Kidney (tissue), 14 donors: ENCODE results near the gene PRKACB. TPM values are rescaled to one million over a fixed set of nuclear protein-coding genes. Genes with fewer than 3 reads are reported as not detected.
"Not testable (repeated sequence)": the region's sequence is repeated elsewhere in the genome, so short reads cannot be mapped to it uniquely, and the experiment has no call there.

ENCODE experiments used
- DNase-seq, 5 donors: peaks; one replicate each; pipeline ENCODE4 v3.0.0-alpha.2; 2013 to 2020
- FAIRE-seq: peaks from 2 replicates; lab custom pipeline; 2012; peaks lifted over from hg19 to GRCh38; lab: Jason Lieb, UNC
- H3K27ac ChIP-seq, 2 donors: one replicate each; pipeline ENCODE4 v1.7.0; 2013; ENCODE audit warnings: low read depth in 2 of 2, low read length in 2 of 2, inconsistent platforms in 1 of 2
- H3K27me3 ChIP-seq: one replicate; pipeline ENCODE4 v1.7.1; 2013; ENCODE audit warnings: low read length, inconsistent platforms; ENCODE audit not compliant: control insufficient read depth, insufficient read depth
- H3K36me3 ChIP-seq, 3 donors: one replicate each; pipeline versions ENCODE4 v1.7.0 to v1.7.1; 2013; ENCODE audit warnings: low read length in 3 of 3, control low read depth in 1 of 3, inconsistent platforms in 1 of 3; ENCODE audit not compliant: insufficient read depth in 3 of 3, control insufficient read depth in 2 of 3
- H3K4me1 ChIP-seq, 3 donors: one replicate each; pipeline versions ENCODE4 v1.7.0 to v1.7.1; 2013; ENCODE audit warnings: low read length in 3 of 3, inconsistent platforms in 1 of 3, low read depth in 1 of 3; ENCODE audit not compliant: control insufficient read depth in 2 of 3, insufficient read depth in 2 of 3
- H3K4me3 ChIP-seq, 3 donors: one replicate each; pipeline versions ENCODE4 v1.7.0 to v1.8.1; 2013; ENCODE audit warnings: low read length in 3 of 3, control low read depth in 1 of 3, inconsistent platforms in 1 of 3
- H3K9ac ChIP-seq, 3 donors: one replicate each; pipeline versions ENCODE4 v1.7.0 to v1.7.1; 2013; ENCODE audit warnings: low read length in 3 of 3, control low read depth in 1 of 3, inconsistent platforms in 1 of 3
- H3K9me3 ChIP-seq, 3 donors: one replicate each; pipeline versions ENCODE4 v1.7.0 to v1.7.1; 2013; ENCODE audit warnings: low read length in 3 of 3, control low read depth in 1 of 3, inconsistent platforms in 1 of 3; ENCODE audit not compliant: control insufficient read depth in 2 of 3, insufficient read depth in 1 of 3
- CTCF ChIP-seq: IDR thresholded peaks from 3 replicates; pipeline ENCODE4 v1.5.1; 2012; ENCODE audit warnings: mild to moderate bottlenecking, moderate library complexity, borderline replicate concordance; ENCODE audit not compliant: insufficient read depth; ENCODE audit errors: extremely low read depth
- intact Hi-C: fragments of 100-400 bp; cut with DNase I; formaldehyde crosslinking; loops from one replicate; pipeline ENCODE4 v1.11.1; 2022
- polyA plus RNA-seq: library from polyadenylated mRNA; stranded (reverse); fragments of 350-450 nt; fragmentation: Illumina TruSeq; extraction: RNeasy Lipid Tissue Mini Kit (QIAGEN cat#74804); gene quantifications from one replicate; pipeline ENCODE4 v1.2.3, GENCODE V29; 2014; ENCODE audit warnings: low read depth, low replicate concordance; ENCODE audit not compliant: insufficient read depth
- total RNA-seq: library from RNA; stranded (reverse); fragmentation: NEBNext Ultra II Directional; extraction: Animal tissue kit (Norgen Biotek cat#: 25700); gene quantifications from one replicate; pipeline ENCODE4 v1.2.1, GENCODE V29; 2021
- donor health status: control.
- donor health status: control.
- donor health status: control.
- donor health status: control.
- donor health status: control.
- donor health status: DM: yes; HTN: yes; CAD: no.
- donor health status: Normal renal cell carcinoma (clear cell type).

The PRKACB gene
- total and polyA plus RNA-seq, 2 donors from 2014 or later = 22.4 to 52.5 TPM

GRCh38 chr1:84282780-84283333 lies 138.8 kb downstream of the PRKACB start:
- H3K27me3 ChIP-seq = no peaks in the 10 kb centered on the region
- DNase-seq (no peak), FAIRE-seq (no peak)
- H3K27ac ChIP-seq = no peak overlapping the region
- H3K9ac ChIP-seq = no peak overlapping the region
- H3K9me3 ChIP-seq = peaks cover 0 to 13% (median 0%) of the 10 kb centered on the region in 3 donors
- TF ChIP-seq CTCF = no peak
- H3K4me1 ChIP-seq = no peaks in the 10 kb centered on the region
- no peak overlapping the region for H3K4me3 ChIP-seq
- intact Hi-C loops = no loop called here
- no peaks in the 10 kb centered on the region for H3K36me3 ChIP-seq

- no peak overlapping the region for H3K4me3 ChIP-seq
- no peaks in the 10 kb centered on the region for H3K27me3 ChIP-seq
- peaks cover 0 to 15% (median under 1%) of the 10 kb centered on the region in 3 donors for H3K9me3 ChIP-seq
- H3K4me1 ChIP-seq = no peaks in the 10 kb centered on the region
- no peak overlapping the region for H3K9ac ChIP-seq
- intact Hi-C loops = no loop called here
- H3K36me3 ChIP-seq = no peaks in the 10 kb centered on the region
- H3K27ac ChIP-seq = no peak overlapping the region
- no peak for TF ChIP-seq CTCF
- DNase-seq (no peak), FAIRE-seq (no peak)
Measured at GRCh38 chr1:84283381-84283780, 139.3 kb downstream of the PRKACB start.

- H3K36me3 ChIP-seq = no peaks in the 10 kb centered on the region
- H3K9me3 ChIP-seq = peaks cover 0 to 23% (median 2%) of the 10 kb centered on the region in 3 donors
- no peaks in the 10 kb centered on the region for H3K4me1 ChIP-seq
- intact Hi-C loops = no loop called here
- no peak for FAIRE-seq
- TF ChIP-seq CTCF = no peak
- H3K27me3 ChIP-seq = no peaks in the 10 kb centered on the region
- no peak for DNase-seq
- no peak overlapping the region for H3K27ac ChIP-seq
- no peak overlapping the region for H3K4me3 ChIP-seq
- no peak overlapping the region for H3K9ac ChIP-seq
Measured at GRCh38 chr1:84286071-84286470, 142.0 kb downstream of the PRKACB start.

DNA sequence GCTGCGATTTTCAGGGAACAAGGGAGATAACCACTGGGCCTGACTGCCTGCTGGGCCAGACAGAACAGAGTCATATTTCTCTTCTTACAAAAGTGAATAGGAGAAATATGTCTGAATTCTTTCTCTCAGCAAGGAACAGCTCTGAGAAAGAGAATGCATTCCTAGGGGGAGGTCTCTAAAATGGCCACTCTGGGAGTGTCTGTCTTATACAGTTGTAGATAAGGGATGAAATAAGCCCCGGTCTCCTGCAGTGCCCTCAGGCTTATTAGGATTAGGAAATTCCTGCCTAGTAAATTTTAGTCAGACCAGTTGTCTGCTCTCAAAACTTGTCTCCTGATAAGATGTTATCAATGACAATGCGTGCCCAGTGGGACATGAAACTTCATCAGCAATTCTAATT lies 143.3 kb downstream of the PRKACB start:
- FAIRE-seq, H3K27me3 ChIP-seq, H3K36me3 ChIP-seq, H3K4me3 ChIP-seq, H3K27ac ChIP-seq, H3K9ac ChIP-seq, intact Hi-C loops, DNase-seq, H3K4me1 ChIP-seq: not testable (repeated sequence)
- peaks cover 0 to 23% (median 2%) of the 10 kb centered on the region in 3 donors for H3K9me3 ChIP-seq

Other genes with a start within 250 kb of the PRKACB start
- gene TTLL7, start 145.1 kb upstream of the PRKACB start, total RNA-seq = 7.0 TPM
- gene TTLL7, start 145.1 kb upstream of the PRKACB start, polyA plus RNA-seq = 2.3 TPM
- gene SAMD13, start 157.4 kb downstream of the PRKACB start, total RNA-seq = 4.5 TPM
- gene SAMD13, start 157.4 kb downstream of the PRKACB start, polyA plus RNA-seq = 2.9 TPM